Smooth muscle cell (in vitro differentiated cells): ENCODE data around the gene GRIK5. TPM values are rescaled to one million over a fixed set of nuclear protein-coding genes. Genes with fewer than 3 reads are reported as not detected.

ENCODE experiments used
- DNase-seq: peaks from one replicate; lab custom pipeline; 2025; ENCODE audit not compliant: unreplicated experiment; lab: John Stamatoyannopoulos, UW
- H2AFZ ChIP-seq: fragments of 200-600 bp; sonication (generic); 2 replicates; pipeline ENCODE4 v1.6.0; 2016; ENCODE audit warnings: antibody characterized with exemption, low read depth, mild to moderate bottlenecking
- H3F3A ChIP-seq: fragments of 200-600 bp; sonication (generic); 2 replicates; pipeline ENCODE4 v1.6.0; 2017; ENCODE audit warnings: antibody characterized with exemption, low read depth
- H3K27ac ChIP-seq: fragments of 200-600 bp; sonication (generic); 2 replicates; pipeline ENCODE4 v1.5.1; 2016; ENCODE audit warnings: low read depth, mild to moderate bottlenecking
- H3K27me3 ChIP-seq: fragments of 200-600 bp; sonication (generic); 2 replicates; pipeline ENCODE4 v1.6.1; 2016; ENCODE audit warnings: low read depth, mild to moderate bottlenecking
- H3K36me3 ChIP-seq: fragments of 200-600 bp; sonication (generic); 2 replicates; pipeline ENCODE4 v1.5.1; 2016; ENCODE audit warnings: low read depth
- H3K4me1 ChIP-seq: fragments of 200-600 bp; sonication (generic); 2 replicates; pipeline ENCODE4 v1.5.1; 2016; ENCODE audit warnings: low read depth
- H3K4me2 ChIP-seq: fragments of 200-600 bp; sonication (generic); 2 replicates; pipeline ENCODE4 v1.6.0; 2016; ENCODE audit warnings: mild to moderate bottlenecking
- H3K4me3 ChIP-seq: fragments of 200-600 bp; sonication (generic); 2 replicates; pipeline ENCODE4 v1.5.1; 2016; ENCODE audit warnings: mild to moderate bottlenecking
- H3K79me2 ChIP-seq: fragments of 200-600 bp; sonication (generic); 2 replicates; pipeline ENCODE4 v1.6.0; 2016; ENCODE audit warnings: low read depth, mild to moderate bottlenecking
- H3K9ac ChIP-seq: fragments of 200-600 bp; sonication (generic); 2 replicates; pipeline ENCODE4 v1.6.0; 2016; ENCODE audit warnings: low read depth
- H3K9me3 ChIP-seq: fragments of 200-600 bp; sonication (generic); replicated peaks from 2 replicates; pipeline ENCODE4 v1.5.1; 2016; ENCODE audit warnings: low read depth
- H4K20me1 ChIP-seq: fragments of 200-600 bp; sonication (generic); 2 replicates; pipeline ENCODE4 v1.6.0; 2016; ENCODE audit warnings: low read depth
- WGBS: methylation state at CpG from one replicate; pipeline ENCODE4 v1.1.7; 2016; ENCODE audit warnings: low lambda C conversion rate; 5-methylcytosine and 5-hydroxymethylcytosine counted together
- polyA plus RNA-seq: library from polyadenylated mRNA; unstranded; fragments of >200 nt; fragmentation: Nextera tagmentation; extraction: Ambion mirVana; gene quantifications from 2 replicates; pipeline ENCODE4 v1.2.1, GENCODE V29; 2016
- total RNA-seq: library from RNA; depleted of rRNA; stranded (reverse); fragments of >200 nt; gene quantifications from 2 replicates; pipeline ENCODE4 v1.2.3, GENCODE V29; 2014
- TF ChIP-seq, protein P1 (sequence below): fragments of 200-600 bp; sonication (generic); IDR thresholded peaks from 2 replicates; pipeline ENCODE4 v1.5.1; 2017; ENCODE audit warnings: borderline replicate concordance, mild to moderate bottlenecking, antibody characterized with exemption; ENCODE audit not compliant: insufficient read depth, poor library complexity, severe bottlenecking

GRIK5 gene
- total and polyA plus RNA-seq, 2 experiments from 2014 or later, result 0.67 to 2.0 TPM

DNA sequence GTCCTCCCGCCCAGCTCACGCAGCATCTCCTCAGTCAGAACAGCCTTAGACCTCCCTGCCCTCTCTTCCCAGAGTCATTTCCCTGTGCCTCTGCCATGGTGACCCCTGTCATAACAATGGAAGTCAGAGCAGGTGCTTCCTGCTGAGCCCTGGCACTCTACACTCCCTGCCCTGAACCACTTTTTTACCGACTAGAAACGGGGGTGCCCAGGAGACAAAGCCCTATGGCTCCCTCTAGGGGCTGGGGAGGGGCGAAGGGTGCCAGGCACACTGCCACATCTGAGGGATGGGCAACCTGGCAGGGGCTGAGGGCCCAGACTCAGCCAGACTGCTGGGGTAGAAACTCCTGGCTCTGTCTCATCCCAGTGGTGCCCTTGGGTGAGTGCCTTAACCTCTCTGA lies 22.3 kb upstream of the GRIK5 start:
- no peaks in the 10 kb centered on the region for H4K20me1 ChIP-seq
- peaks cover 8% of the 10 kb centered on the region for H3K27me3 ChIP-seq
- no peak overlapping the region for H3K4me3 ChIP-seq
- no peak overlapping the region for H3K4me2 ChIP-seq
- no peak overlapping the region for H3K27ac ChIP-seq
- H2AFZ ChIP-seq, result no peak overlapping the region
- H3F3A ChIP-seq, result no peaks in the 10 kb centered on the region
- DNase-seq, result no peak
- H3K4me1 ChIP-seq, result peaks cover 6% of the 10 kb centered on the region
- no peaks in the 10 kb centered on the region for H3K9me3 ChIP-seq
- no peak overlapping the region for H3K9ac ChIP-seq
- H3K79me2 ChIP-seq, result no peaks in the 10 kb centered on the region
- H3K36me3 ChIP-seq, result no peaks in the 10 kb centered on the region
- TF ChIP-seq, protein P1, sequence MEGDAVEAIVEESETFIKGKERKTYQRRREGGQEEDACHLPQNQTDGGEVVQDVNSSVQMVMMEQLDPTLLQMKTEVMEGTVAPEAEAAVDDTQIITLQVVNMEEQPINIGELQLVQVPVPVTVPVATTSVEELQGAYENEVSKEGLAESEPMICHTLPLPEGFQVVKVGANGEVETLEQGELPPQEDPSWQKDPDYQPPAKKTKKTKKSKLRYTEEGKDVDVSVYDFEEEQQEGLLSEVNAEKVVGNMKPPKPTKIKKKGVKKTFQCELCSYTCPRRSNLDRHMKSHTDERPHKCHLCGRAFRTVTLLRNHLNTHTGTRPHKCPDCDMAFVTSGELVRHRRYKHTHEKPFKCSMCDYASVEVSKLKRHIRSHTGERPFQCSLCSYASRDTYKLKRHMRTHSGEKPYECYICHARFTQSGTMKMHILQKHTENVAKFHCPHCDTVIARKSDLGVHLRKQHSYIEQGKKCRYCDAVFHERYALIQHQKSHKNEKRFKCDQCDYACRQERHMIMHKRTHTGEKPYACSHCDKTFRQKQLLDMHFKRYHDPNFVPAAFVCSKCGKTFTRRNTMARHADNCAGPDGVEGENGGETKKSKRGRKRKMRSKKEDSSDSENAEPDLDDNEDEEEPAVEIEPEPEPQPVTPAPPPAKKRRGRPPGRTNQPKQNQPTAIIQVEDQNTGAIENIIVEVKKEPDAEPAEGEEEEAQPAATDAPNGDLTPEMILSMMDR, result peak; percentile 29
- WGBS, result 59% methylated on average over 5 of the region's 5 CpGs

DNA sequence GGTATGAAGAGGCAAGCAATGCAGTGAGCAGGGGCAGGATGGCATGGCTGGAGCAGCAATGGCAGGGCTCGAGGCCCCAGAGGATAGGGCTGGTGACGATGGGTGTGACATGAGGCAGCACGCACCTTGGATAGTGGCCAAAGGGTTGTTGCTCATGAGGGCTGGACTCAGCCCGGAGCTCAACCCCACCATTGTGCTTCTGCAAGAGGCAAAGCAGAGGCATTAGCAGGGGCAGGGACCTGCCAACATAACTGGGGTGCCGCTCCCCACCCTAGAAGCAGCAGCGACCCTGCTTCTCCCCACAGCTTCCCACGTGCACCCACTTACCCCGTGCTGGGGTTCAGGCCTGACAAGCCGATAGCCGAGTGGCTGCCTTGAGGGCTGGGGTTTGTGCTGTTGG lies 21.7 kb upstream of the GRIK5 start:
- 90% methylated on average over 10 of the region's 10 CpGs for WGBS
- Histone ChIP-seq H4K20me1 (no peaks in the 10 kb centered on the region), H3K27me3 (peaks cover 8% of the 10 kb centered on the region), H3K4me3 (no peak overlapping the region), H3K9ac (no peak overlapping the region), H3K79me2 (no peaks in the 10 kb centered on the region), H3K4me2 (no peak overlapping the region), H3K27ac (no peak overlapping the region), H3K36me3 (no peaks in the 10 kb centered on the region), H3K9me3 (no peaks in the 10 kb centered on the region), H2AFZ (no peak overlapping the region), H3F3A (no peaks in the 10 kb centered on the region), H3K4me1 (peaks cover 6% of the 10 kb centered on the region)
- DNase-seq, result no peak
- TF ChIP-seq, protein P1, result no peak

DNA sequence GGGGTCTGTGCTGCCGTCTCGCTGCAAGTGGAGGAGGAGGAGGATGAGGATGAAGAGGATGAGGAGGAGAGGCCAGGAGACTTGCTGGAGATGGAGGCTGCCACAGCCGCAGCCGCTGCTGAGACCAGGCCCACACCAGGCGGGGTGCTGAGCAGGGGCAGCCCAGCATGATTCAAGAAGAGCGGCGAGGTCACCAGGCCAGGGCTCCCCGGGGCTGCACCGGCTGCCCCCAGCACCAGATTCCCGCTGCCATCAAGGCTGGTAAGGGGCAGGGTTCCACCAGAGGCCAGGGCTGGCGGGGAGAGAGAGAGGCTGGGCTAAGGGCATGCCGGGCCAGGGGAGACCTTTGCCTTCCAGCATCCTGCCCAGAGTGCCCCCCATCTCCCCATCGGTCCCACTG lies 21.3 kb upstream of the GRIK5 start:
- DNase-seq, result no peak
- no peaks in the 10 kb centered on the region for H3K79me2 ChIP-seq
- H3K27me3 ChIP-seq, result peaks cover 5% of the 10 kb centered on the region
- 95% methylated on average over 13 of the region's 13 CpGs for WGBS
- no peak overlapping the region for H2AFZ ChIP-seq
- no peaks in the 10 kb centered on the region for H3K9me3 ChIP-seq
- H3K27ac ChIP-seq, result no peak overlapping the region
- H3K4me2 ChIP-seq, result no peak overlapping the region
- no peaks in the 10 kb centered on the region for H3K36me3 ChIP-seq
- H3K4me1 ChIP-seq, result peaks cover 6% of the 10 kb centered on the region
- H4K20me1 ChIP-seq, result no peaks in the 10 kb centered on the region
- no peak overlapping the region for H3K4me3 ChIP-seq
- no peak overlapping the region for H3K9ac ChIP-seq
- TF ChIP-seq, protein P1, result no peak
- H3F3A ChIP-seq, result no peaks in the 10 kb centered on the region

DNA sequence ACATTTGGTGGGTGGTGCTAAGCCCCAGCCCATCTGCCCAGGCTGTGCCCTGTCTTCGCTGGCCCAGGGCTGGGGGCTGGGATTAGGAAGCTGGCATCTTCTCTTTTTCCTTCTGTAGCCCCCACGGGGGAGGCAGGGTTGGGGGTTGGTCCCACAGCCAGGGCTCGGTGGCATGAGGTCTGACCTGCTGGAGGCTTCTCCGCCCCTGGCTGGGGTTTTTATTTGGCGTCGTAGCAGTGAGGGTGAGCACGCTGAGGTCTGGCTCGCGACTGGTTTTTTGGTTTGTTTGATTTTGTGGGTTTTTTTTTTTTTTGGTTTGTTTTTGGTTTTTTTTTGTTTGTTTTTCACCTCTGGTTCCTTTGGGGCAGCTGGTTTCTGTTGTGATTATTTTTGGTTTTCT lies 20.7 kb upstream of the GRIK5 start:
- no peaks in the 10 kb centered on the region for H4K20me1 ChIP-seq
- H3K9me3 ChIP-seq, result no peaks in the 10 kb centered on the region
- DNase-seq, result no peak
- H3K27me3 ChIP-seq, result no peaks in the 10 kb centered on the region
- no peaks in the 10 kb centered on the region for H3K36me3 ChIP-seq
- H3K27ac ChIP-seq, result no peak overlapping the region
- 78% methylated on average over 9 of the region's 9 CpGs for WGBS
- H3K4me1 ChIP-seq, result peaks cover 6% of the 10 kb centered on the region
- no peaks in the 10 kb centered on the region for H3K79me2 ChIP-seq
- H3K4me3 ChIP-seq, result no peak overlapping the region
- TF ChIP-seq, protein P1, result no peak
- H3K9ac ChIP-seq, result no peak overlapping the region
- no peak overlapping the region for H2AFZ ChIP-seq
- no peak overlapping the region for H3K4me2 ChIP-seq
- H3F3A ChIP-seq, result no peaks in the 10 kb centered on the region
